ENCODE results near the gene MED13.

DNA sequence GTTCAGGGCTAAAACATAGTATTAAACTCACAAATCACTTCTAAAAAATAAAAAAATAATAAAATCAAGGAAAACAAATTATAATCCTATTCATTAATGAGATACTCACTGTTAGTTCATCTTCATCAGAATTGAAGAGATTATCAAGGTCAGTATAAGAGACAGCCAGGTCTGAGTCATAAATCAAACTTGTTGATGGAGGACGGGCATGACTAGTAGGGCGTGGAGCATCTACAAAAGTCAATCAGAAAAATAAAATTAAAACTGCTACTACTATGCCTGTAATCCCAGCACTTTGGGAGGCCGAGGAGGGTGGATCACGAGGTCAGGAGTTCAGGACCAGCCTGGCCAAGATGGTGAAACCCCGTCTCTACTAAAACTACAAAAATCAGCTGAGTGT, 78.2 kb downstream of the MED13 start:
- TF ChIP-seq SUZ12 (IDR thresholded peaks at IDR 0.05) (no peak), SP1 (IDR thresholded peaks at IDR 0.05) (no peak)

All from HEK293T (cell line).